Measurements from ENCODE around the gene SOWAHA.
"Not testable (repeated sequence)": the region's sequence is repeated elsewhere in the genome, so short reads cannot be mapped to it uniquely, and the experiment has no call there.

Gene SOWAHA

DNA sequence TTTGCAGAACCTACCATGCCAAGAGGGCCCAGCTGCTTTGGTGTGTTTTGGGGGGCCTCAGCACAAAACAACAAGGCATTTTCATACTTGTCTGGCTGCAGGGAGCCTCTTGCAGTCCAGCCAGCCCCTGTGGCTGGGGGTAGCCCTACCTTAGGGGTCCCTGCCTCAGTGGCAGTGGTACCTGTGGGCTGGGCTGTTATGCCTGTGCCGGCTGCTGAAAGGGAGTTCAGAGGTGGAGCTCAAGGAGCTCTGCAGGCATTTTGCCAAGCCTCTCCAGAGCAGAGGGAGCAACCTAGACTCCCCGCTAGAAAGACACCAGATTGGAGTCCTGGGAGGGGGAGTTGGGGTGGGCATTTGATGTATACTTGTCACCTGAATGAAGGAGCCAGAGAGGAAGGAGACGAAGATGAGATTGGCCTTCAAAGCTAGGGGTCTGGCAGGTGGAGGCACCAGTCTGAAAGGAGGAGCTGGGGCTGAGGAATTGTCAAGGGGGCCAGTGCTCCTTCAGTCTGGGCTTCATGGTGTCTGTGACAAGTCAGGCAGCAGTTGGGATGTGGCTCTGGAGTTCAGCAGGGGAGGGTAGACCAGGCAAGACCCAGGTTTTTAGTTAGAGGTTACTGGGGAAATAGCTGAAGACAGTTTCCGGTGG lies 15.9 kb downstream of the SOWAHA start:
- no peak for DNase-seq

DNA sequence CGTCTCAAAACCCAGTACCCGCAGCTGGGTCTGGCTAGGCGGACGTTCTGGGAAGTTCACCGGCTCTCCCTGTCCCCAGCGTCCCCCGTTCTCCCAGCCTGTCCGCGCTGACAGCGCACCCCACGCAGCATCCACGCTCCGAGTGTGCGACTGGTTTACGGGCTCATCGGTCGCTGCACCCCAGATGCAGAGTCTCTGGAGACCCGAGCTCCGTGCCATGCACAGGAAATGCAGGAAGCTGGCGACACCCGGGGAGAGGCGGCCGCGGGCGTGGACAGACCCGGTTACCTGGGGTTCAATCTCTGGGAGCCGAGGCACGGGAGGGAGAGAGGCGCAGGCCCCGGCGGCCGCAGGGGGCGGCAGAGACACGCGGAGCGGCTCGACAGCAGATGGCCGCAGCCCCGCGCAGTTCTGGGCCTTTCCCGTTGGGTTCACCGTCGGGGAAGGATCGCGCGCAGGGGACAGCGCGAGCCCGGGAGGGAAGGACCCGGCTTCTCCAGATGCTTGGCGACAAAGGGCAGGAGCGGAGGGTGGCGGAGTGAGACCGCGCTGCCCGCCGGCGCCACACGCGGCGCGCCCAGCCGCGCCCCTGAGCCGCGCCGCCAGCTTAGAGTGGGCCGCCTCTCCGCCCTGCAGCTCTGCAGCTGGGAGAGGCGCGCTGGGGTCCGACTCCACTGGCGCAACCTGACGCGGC lies 16.8 kb downstream of the SOWAHA start:
- DNase-seq, result peak; percentile 44 to 75

DNA sequence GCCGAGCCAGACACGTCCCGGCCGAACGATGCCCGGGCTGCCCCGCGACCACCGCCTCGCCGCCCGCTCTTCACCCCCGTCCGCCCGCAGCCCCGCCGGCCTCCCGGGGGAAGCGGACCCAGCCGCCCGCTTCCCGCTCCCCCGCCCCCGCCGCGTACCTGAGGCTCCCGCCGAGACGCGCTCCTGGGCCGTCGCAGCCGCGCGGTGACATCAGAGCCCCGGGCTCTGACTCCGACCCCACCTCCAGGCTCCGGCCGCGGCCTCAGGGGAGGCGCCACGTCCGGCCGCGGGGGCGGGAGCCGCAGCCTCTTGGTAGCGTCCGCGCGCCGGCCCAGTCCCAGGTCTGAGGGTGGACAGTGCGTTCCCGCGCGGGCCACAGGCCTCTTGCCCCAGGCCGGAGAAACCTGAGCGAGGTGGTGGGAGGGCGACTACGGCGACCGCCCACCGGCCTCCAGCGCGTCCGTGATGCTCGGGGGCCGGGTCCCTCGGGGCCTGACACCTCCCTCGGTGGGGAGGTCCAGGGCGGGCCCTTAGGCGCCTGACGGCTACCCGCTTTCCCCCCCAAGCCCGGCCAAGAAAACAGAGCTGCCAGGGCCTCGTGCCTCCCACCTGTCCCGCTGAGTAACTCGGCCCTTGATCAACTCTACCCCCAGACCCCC lies 17.5 kb downstream of the SOWAHA start, which contains the start of gene SHROOM1:
Gene SHROOM1, minus strand, starts transcription at position 212 of the 659 bp plus-strand sequence. CDS start 4,507 bp downstream, outside the sequence.
- peak; percentile 43 to 56 for DNase-seq

DNA sequence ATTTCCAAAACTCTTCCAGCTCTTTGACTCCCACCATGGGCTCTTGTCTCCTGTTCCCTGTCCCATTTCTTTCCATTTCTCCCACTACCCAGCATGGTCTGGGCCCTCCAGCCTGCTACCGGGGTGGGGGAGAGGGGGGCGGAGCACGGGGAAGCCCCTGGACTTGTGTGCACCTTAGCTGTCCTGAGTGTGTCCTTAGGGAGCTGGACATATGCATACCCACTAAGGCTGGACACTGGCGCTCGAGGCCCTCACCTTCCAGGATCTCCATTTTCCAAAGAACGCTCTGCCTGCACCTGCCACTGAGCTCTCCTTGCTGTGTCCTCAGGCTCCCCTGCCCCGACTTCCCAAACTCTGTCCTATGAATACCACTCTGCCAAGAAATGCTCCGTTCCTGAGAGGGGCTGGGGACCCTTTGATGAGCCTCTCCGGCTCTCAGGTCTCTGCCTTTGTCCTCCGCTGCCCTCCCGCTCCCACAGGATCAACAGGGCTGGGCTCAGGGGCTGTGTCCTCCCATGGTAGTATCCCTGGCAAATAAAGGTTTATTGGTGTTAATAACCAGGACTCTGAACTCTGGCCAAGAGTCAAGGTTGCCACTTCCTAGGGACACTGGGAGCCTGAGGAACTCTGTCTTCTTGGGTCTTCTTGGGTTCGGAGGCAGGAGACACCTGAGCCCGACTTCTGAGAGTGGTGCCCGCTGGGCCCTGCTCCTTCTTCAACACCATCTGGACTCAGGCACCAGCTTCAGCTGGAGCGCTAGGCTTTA lies 18.2 kb downstream of the SOWAHA start:
- DNase-seq, result no peak

DNA sequence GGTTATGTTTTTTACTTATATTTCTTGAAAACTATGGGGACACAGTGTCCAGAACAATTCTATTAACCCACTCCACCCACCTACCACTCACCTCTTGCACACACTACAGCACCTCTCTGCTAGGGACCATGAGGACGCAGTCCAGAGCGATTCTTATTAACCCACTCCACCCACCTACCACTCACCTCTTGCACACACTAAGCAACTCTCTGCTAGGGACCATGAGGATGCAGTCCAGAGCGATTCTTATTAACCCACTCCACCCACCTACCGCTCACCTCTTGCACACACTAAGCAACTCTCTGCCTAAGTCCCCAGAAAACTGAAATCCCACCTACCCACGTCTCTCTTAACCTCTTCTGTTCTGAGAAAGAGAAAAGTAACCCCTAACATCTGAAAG lies 19.5 kb downstream of the SOWAHA start:
- DNase-seq, result no peak

DNA sequence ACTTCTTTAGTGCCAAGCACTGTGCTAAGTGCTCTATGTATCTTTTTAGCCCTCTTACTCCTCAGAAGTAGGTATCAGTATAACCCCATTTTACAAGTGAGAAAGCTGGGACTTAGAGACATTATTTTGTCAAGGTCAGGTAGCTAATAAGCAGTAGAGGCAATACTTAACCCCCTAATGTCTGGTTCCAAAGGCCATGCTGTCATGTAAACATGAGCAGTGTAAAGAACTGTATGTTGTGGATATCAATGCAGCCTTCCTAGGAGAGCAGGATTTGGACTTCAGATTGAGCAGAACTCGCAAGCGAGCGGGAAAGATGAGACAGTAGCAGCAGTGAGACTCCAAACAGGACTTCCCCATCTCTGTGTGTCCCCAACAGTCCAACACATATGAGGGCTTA lies 21.0 kb downstream of the SOWAHA start:
- DNase-seq, result no peak

DNA sequence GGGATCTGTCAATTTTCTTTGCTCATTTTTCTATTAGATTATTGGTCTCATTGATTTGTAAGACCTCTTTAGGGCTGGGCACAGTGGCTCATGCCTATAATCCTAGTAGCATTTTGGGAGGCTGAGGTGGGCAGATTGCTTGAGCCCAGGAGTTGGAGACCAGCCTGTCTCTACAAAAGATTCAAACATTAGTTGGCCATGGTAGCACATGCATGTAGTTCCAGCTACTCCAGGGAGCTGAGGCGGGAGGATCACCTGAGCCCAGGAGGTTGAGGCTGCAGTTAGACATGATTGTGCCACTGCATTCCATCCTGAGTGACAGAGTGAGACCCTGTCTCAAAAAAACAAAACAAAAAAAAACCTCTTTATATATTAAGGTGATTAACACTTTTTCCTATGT lies 23.8 kb downstream of the SOWAHA start:
- DNase-seq, result no peak

DNA sequence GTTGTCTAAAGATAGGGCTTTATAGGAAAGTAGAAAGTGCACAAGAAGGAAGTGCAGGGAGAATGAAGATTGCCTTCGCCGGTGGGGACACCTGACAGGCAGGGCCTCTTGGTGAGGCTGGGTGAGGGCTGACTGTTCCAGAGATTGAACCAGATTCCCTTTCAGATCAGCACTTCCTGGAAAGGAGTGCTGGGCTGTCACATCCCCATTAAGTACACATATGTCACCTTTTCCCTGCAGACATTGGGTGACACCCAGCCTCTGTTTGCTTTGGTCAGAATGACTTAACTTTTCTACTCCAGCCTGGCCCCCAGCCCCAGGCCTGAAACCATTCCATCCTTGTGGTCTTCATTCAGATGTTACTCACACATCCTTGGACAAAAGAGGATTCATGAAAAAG lies 24.8 kb downstream of the SOWAHA start:
- DNase-seq, result no peak

DNA sequence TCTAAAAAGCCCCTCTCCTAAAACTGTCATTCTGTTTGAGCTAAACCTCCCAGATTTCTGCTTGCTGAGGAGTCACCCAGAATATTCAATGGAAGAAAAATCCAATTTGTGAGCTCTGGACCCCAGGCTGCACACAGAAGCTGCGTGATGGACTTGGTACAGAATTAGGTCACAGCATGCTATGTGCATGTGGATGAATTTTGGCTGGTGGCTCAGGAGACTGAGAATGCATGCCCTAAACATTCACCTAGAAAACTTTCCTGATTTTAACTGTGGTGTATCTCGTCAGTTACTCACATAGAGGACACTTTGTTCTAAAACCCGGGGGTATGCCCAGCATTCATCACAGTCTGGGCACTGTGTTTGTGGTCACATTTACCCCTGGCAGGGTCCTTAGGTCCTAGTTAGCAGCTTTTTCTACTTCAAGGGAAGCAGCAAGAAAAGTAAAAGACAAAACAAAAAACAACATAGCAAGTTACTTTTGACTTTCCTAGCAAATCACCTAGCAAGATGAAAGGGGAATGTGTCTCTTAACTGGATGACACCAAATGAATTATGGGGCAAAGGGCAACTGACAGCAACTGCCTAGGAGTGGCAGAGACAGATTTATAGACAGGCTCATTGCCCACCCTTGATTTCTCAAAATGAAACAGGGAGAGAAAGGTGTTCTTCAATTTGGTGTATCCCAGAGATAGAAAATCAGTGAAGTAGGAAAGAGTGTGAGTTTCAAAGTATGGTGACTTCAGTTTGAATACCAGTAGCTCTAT lies 25.6 kb downstream of the SOWAHA start:
- no peak for DNase-seq

DNA sequence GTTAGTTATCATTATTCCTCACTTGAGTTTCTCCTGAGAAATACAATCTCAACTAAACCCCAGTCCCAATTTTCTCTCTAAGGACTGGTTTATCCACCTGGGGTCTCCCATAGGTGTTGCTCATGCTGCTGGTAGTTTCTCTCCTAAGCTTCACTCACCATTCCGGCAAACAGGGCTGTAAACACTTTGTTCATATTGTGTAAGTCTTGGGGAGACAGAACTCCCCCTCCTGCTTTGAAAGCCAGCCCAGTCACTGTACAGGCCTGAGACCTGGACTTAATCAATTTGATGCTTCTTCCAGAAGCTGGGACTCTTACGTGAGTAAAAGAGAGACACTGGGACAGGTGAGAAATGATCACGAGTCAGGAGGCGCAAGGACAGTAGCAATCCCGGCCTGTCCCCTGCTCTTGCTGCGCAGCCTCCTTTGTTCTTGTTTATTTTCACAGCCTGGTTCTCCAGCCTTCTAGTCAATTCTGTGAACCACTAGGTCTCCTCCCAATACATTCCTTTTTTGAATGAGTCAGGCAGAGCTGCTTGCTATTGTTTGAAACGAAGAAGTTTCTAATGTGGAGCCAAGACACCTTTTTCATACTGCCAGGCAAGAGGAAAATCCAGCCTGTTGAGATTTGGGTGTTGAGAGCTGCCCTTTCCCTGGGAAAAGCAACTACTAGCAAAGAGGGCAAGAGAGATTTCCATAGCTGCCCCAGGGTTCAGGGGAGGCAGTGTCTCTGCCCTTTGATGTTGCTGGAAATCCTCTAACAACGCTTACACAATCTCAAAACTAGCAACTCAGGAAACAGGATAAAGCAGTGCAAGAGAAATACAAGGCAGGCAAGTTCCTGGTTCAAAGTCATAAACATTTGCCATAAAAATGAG lies 26.6 kb downstream of the SOWAHA start:
- DNase-seq, result no peak

DNA sequence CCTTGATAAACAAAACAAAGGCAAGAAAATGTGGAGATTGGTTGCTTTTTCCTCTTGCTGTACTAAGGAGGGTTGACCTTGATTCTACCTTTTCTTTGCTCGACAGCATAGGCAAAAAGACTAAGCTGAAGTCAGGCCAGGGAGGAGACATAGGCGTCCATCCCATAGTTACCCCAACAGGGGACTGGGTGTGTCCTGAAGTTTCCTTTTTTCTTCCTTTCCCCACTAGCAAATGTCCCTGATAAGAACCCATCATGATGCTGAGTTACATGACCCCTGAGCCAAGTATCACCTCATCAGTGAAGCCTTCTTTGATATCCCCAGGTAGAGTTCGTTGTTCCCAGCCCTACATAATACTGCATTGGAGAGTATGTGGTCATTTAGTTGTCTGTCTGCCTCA lies 27.2 kb downstream of the SOWAHA start:
- DNase-seq, result no peak

DNA sequence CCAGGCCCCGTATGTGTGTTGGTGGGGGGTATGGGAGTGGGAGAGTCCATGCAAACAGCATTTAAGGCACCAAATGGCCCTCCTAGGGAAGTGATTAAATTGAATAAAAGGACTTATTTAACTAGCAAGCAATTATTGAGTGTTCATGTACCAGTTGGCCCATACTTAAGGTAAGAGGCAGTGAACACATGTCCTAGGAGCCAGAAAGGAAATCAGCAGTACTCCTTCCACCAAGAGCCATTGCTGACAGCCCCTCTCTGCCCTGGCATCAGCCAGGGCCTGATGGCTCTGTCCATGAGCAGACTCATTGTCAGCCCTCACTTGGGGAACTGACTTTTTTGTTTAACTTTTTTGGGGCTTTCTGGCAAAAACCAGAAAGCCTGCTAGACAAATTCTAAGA lies 27.8 kb downstream of the SOWAHA start:
- no peak for DNase-seq

DNA sequence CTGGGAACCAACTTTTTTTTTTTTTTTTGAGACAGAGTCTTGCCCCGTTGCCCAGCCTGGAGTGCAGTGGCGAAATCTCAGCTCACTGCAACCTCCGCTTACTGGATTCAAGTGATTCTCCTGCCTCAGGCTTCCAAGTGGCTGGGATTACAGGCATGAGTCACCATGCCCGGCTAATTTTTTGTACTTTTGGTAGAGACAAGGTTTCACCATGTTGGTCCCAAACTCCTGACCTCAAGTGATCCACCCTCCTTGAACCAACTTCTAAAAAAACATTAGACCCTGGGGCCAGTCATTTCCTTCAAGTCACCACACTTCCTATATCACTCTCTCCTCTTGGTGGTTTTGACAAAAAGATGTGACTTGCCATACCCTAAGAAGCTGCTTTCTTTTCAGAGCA lies 28.2 kb downstream of the SOWAHA start:
- peak; percentile 42 to 45 for DNase-seq

DNA sequence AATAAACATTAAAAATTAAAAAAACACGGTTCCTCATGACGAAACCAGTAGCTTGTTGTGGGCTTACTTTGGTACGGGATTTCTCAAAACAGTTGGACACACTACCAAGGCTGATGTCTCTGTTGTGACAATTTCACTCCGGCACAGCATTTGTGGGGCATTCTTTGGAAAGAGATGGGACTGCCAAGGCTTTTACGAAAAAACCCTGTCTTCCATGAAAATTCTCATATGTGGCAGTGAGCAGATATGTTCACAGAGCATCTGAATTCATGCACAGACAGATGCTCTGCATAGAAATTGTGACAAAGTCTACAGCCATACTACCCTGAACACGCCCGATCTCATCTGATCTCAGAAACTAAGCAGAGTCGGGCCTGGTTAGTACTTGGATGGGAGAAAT lies 35.2 kb downstream of the SOWAHA start:
- no peak for DNase-seq

DNA sequence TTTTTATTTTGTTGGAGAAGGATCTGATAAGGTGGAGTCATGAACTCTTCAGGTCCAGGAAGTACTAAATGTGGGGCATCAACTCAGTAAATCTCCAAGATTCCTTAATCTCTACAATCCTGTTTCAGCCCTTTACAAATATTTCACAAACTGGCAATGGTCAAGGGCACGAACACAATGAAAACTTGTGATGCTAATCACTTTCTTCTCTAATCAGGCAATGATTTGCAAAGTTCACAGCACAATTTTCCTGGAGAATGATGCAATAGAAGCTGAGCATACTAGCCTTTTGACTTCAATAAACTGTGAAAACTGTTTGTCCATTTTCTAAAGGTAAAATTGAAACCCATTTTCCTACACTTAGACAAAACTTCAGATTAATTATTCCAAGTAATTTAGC lies 36.2 kb downstream of the SOWAHA start:
- no peak for DNase-seq

DNA sequence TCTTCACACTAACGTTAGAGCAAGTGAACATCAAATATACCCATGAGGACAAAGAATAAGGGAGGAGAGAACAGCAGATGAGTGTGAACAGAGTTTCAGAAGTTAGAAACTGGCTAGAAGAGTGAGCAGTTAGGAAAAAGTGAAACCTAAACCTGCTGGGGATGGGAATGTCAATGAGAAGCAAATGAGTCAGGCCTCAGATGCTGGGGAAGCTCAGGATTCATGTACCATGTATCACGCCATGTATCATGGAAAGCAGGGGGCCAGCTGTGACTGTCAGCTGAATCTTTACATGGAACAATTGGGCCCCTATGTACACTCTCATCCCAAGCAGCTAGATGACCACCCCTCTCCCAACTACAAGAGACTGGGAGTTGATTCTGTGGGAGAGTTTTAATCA lies 37.0 kb downstream of the SOWAHA start:
- DNase-seq, result no peak

DNA sequence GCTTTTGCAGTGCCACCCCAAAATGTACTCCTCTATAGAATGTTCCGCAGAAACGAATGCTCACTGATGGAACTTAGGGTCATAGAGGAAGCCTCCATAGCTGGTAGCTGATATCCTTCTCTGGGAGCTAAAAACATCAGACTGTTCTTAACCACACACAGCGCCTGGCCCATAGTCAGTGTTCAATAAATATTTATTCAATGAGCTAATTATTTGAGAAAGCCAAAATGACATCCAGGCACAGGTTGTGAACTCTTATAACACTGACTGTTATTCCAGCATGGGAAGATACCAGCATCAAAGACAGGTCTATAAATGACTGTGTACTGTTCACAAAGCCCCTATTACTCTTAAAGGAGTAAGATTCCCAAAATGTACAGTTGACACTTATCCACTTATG lies 40.2 kb downstream of the SOWAHA start:
- no peak for DNase-seq

DNA sequence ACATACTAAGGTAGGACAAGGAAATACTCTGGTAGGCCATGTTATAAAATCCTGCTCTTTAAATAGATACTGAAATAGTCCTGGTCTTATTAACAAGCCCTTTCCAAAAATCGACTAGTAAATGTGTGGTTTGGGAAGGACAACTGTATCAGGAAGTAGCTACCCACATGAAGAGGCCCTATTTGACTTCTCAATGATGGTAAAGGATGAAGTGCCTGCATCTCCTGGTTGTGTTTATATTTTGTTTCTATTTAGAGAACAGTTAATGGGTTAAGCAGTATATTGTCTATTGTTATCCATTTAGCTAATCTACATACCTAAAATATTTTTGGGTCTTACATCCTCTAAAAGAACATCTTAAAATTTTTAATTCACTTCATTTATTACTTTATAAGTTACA lies 40.7 kb downstream of the SOWAHA start:
- DNase-seq, result no peak

DNA sequence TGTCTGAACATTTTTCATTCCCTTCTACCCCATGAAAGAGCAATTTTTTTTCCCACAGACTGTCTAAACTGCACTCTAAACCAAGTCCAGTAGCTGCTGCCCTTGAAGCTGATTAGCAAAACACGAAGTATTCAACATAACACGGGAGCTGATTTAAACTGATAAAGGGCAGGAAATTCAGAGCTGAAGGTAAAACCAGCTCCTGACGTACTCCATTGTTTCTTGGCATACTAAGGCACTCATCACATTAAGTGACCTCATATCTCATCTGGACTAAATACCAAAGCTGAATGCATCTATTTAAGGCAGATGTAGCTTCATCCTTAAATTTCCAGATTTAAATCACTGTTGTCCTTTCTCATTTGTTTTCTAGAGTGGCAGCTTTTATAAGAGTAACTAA lies 41.2 kb downstream of the SOWAHA start:
- no peak for DNase-seq

DNA sequence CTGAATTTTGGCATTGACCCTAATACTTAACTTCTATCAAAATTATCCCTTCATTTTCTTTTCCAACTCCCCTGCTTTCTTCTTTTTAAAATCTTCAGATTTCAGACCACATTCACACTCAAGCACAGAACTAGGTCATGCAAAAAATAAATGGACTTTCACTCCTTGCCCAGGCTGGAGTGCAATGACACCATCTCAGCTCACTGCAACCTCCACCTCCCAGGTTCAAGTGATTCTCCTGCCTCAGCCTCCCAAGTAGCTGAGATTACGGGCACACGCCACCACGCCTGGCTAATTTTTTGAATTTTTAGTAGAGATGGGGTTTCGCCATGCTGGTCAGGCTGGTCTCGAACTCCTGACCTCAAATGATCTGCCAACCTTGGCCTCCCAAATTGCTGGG lies 41.9 kb downstream of the SOWAHA start:
- not testable (repeated sequence) for DNase-seq

DNA sequence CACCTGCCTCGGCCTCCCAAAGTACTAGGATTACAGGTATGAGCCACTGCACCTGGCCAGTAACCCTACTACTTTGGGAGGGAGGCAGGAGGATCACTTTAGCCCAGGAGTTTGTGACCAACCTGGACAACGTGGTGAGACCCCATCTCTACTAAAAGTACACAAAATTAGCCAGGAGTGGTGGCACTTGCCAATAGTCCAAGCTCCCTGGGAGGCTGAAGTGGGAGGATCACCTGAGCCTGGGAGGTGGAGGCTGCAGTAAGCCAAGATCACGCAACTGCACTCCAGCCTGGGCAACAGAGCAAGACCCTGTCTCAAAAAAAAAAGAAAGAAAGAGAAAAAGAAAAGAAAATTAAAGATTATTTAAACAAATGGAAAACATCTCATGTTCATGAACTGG lies 42.9 kb downstream of the SOWAHA start:
- DNase-seq, result no peak

All from inflammatory macrophage treated with lipopolysaccharide for 1 hour (primary cell).